Gastrocnemius medialis (tissue), 4 donors: ENCODE data around the gene MAL.

Source experiments
- CTCF ChIP-seq, 5 experiments: fragments of 450-650 bp in 3 of 5; fragments of 200-600 bp in 2 of 5; sonication (generic) in 2 of 5; IDR thresholded peaks in 4 of 5; conservative IDR thresholded peaks in 1 of 5; 1 replicate in 4 of 5; 2 replicates in 1 of 5; pipeline ENCODE4 v1.5.1; 2016 to 2019; ENCODE audit warnings: antibody characterized with exemption in 5 of 5, mild to moderate bottlenecking in 3 of 5, moderate library complexity in 3 of 5
- POLR2A ChIP-seq, 2 donors: fragments of 450-650 bp; IDR thresholded peaks; one replicate each; pipeline ENCODE4 v1.6.1; 2017; ENCODE audit warnings: antibody characterized with exemption in 2 of 2, mild to moderate bottlenecking in 2 of 2, moderate library complexity in 2 of 2

GRCh38 chr2:95008996-95009395 is 16.5 kb upstream of the MAL start:
- TF ChIP-seq CTCF (IDR thresholded peaks at IDR 0.05 in 4 of 5, conservative IDR thresholded peaks at IDR 0.05 in 1 of 5) (no peak), POLR2A (IDR thresholded peaks at IDR 0.05) (no peak)
